K562 (cell line): ENCODE data around the gene COL9A2. TPM values are rescaled to one million over a fixed set of nuclear protein-coding genes. Genes with fewer than 3 reads are reported as not detected.

Experiments
- ATAC-seq: fragments of 200-7000 bp; cut with Tn5 transposase; 3 replicates; pipeline ENCODE4 v1.9.1; 2020; ENCODE audit warnings: moderate library complexity
- BruUV-seq: library from RNA; stranded (reverse); fragments of 400-500 nt; replicated peaks from 2 replicates; lab custom pipeline; 2021; lab: Mats Ljungman, UMichigan
- CTCF ChIA-PET: fragments of 300-600 bp; formaldehyde crosslinking; extraction: SDS; loops from one replicate; lab custom pipeline; 2021; ENCODE audit warnings: low intra/inter-chr PET ratio; lab: Yijun Ruan, JAX
- POLR2A ChIA-PET: fragments of 300-600, 350-650 bp; sonication (Branson Sonifier 250); formaldehyde crosslinking; extraction: SDS; loops from one replicate; lab custom pipeline; 2021; ENCODE audit warnings: antibody characterized with exemption, inconsistent platforms; lab: Yijun Ruan, JAX
- DNase-seq, 4 experiments: peaks; one replicate each; pipeline versions ENCODE4 v3.0.0 to v3.0.0-alpha.2; 2011 to 2018; ENCODE audit warnings: low spot score in 3 of 4, mixed read lengths in 3 of 4; ENCODE audit errors: extremely low read depth in 1 of 4
- FAIRE-seq: peaks from 2 replicates; lab custom pipeline; 2011; peaks lifted over from hg19 to GRCh38; lab: Jason Lieb, UNC
- H2AFZ ChIP-seq: 2 replicates; pipeline ENCODE4 v1.6.0; 2011; ENCODE audit warnings: low read depth, low read length, control low read depth, inconsistent platforms
- H3K27ac ChIP-seq: fragments of 200-600 bp; 3 replicates; pipeline ENCODE4 v1.8.0; 2011; ENCODE audit warnings: low read depth, mild to moderate bottlenecking, control low read depth, inconsistent platforms, low read length, moderate library complexity, mixed read lengths; ENCODE audit errors: extremely low read depth
- H3K27me3 ChIP-seq, 2 experiments: fragments of 300-600 bp in 1 of 2; 2 replicates in 1 of 2; 3 replicates in 1 of 2; pipeline versions ENCODE4 v1.6.0 to v1.8.0; 2011; ENCODE audit warnings: inconsistent platforms in 2 of 2, low read length in 2 of 2, mild to moderate bottlenecking in 1 of 2, mixed read lengths in 1 of 2, moderate library complexity in 1 of 2; ENCODE audit not compliant: control insufficient read depth in 2 of 2, insufficient read depth in 2 of 2
- H3K36me3 ChIP-seq: fragments of 300-600 bp; 3 replicates; pipeline ENCODE4 v1.8.0; 2011; ENCODE audit warnings: mild to moderate bottlenecking, low read length, inconsistent platforms; ENCODE audit not compliant: control insufficient read depth, insufficient read depth
- H3K4me1 ChIP-seq, 2 experiments: fragments of 200-600 bp in 1 of 2; replicated peaks in 1 of 2; 2 replicates in 1 of 2; 3 replicates in 1 of 2; pipeline versions ENCODE4 v1.5.1 to v1.8.0; 2011; ENCODE audit warnings: inconsistent platforms in 2 of 2, low read length in 2 of 2, mild to moderate bottlenecking in 1 of 2, mixed read lengths in 1 of 2, moderate library complexity in 1 of 2; ENCODE audit not compliant: control insufficient read depth in 2 of 2, insufficient read depth in 2 of 2
- H3K4me2 ChIP-seq: 2 replicates; pipeline ENCODE4 v1.6.1; 2011; ENCODE audit warnings: low read length, control low read depth, inconsistent platforms, mixed read lengths; ENCODE audit not compliant: insufficient read depth
- H3K4me3 ChIP-seq: fragments of 200-600 bp; sonication (generic), shearing (Covaris generic); 2 replicates; pipeline ENCODE4 v1.5.1; 2016; ENCODE audit warnings: control low read depth, inconsistent platforms
- H3K79me2 ChIP-seq: fragments of 200-600 bp; 3 replicates; pipeline ENCODE4 v1.8.0; 2011; ENCODE audit warnings: low read length, inconsistent platforms; ENCODE audit not compliant: control insufficient read depth, insufficient read depth
- H3K9ac ChIP-seq, 2 experiments: 2 replicates each; pipeline versions ENCODE4 v1.6.0 to v1.6.1; 2011; ENCODE audit warnings: low read depth in 2 of 2, low read length in 2 of 2, control low read depth in 1 of 2, inconsistent platforms in 1 of 2, mild to moderate bottlenecking in 1 of 2, mixed read lengths in 1 of 2; ENCODE audit not compliant: insufficient read depth in 1 of 2
- H3K9me1 ChIP-seq: one replicate; pipeline ENCODE4 v1.6.0; 2011; ENCODE audit warnings: inconsistent platforms, mild to moderate bottlenecking, low read length, moderate library complexity; ENCODE audit not compliant: control insufficient read depth, insufficient read depth
- H3K9me3 ChIP-seq: replicated peaks from 2 replicates; pipeline ENCODE4 v1.5.1; 2011; ENCODE audit warnings: low read depth, low read length, inconsistent platforms; ENCODE audit not compliant: control insufficient read depth, insufficient read depth
- H4K20me1 ChIP-seq: replicated peaks from 2 replicates; pipeline ENCODE4 v1.6.1; 2011; ENCODE audit warnings: low read length, inconsistent platforms, mixed read lengths; ENCODE audit not compliant: control insufficient read depth, insufficient read depth
- ATF6 ChIP-seq: sonication (generic); formaldehyde crosslinking; IDR thresholded peaks from 2 replicates; pipeline ENCODE4 v1.4.0; 2020; ENCODE audit warnings: mild to moderate bottlenecking, missing genetic modification reagents
- E4F1 ChIP-seq: fragments of 250-450 bp; sonication (Bioruptor Pico); IDR thresholded peaks from 2 replicates; pipeline ENCODE4 v1.5.0; 2021; ENCODE audit warnings: mild to moderate bottlenecking, borderline replicate concordance
- HINFP ChIP-seq: fragments of 450-650 bp; conservative IDR thresholded peaks from 2 replicates; pipeline ENCODE4 v1.6.1; 2016; ENCODE audit warnings: missing genetic modification characterization, low read depth, mild to moderate bottlenecking, control low read depth, missing compliant biosample characterization
- HNRNPL ChIP-seq: fragments of 200-400 bp; formaldehyde crosslinking; IDR thresholded peaks from 2 replicates; pipeline ENCODE4 v1.6.1; 2017; ENCODE audit warnings: low read depth, mild to moderate bottlenecking, low read length
- MITF ChIP-seq: IDR thresholded peaks from 2 replicates; pipeline ENCODE4 v1.6.1; 2014; ENCODE audit warnings: antibody characterized with exemption
- THAP12 ChIP-seq: fragments of 250-450 bp; sonication (Bioruptor Pico); IDR thresholded peaks from 2 replicates; pipeline ENCODE4 v1.9.0; 2021; ENCODE audit warnings: mild to moderate bottlenecking, inconsistent platforms
- ZFPM2 ChIP-seq: fragments of 250-450 bp; sonication (Bioruptor Pico); IDR thresholded peaks from 2 replicates; pipeline ENCODE4 v1.5.1; 2022; ENCODE audit warnings: mild to moderate bottlenecking
- ZNF121 ChIP-seq: sonication (generic); formaldehyde crosslinking; conservative IDR thresholded peaks from 2 replicates; pipeline ENCODE4 v1.8.0; 2022; ENCODE audit warnings: missing genetic modification reagents
- ZNF197 ChIP-seq: fragments of 200-800 bp; sonication (Bioruptor generic); IDR thresholded peaks from 2 replicates; pipeline ENCODE4 v1.6.1; 2016; ENCODE audit warnings: low read depth, missing genetic modification characterization, missing compliant biosample characterization
- ZNF232 ChIP-seq: sonication (generic); formaldehyde crosslinking; IDR thresholded peaks from 2 replicates; pipeline ENCODE4 v1.8.0; 2022; ENCODE audit warnings: mild to moderate bottlenecking, missing genetic modification reagents
- WGBS: fragments of 100-300 bp; shearing (Covaris generic); methylation state at CpG from one replicate; pipeline ENCODE4 v1.1.6; 2016; ENCODE audit warnings: low coverage, mixed read lengths; ENCODE audit not compliant: insufficient coverage; ENCODE audit errors: missing lambda C conversion rate; 5-methylcytosine and 5-hydroxymethylcytosine counted together
- in situ Hi-C: fragments of 300-500 bp; cut with MboI; formaldehyde crosslinking; loops from 4 replicates; pipeline ENCODE4 v1.15.0; 2018; ENCODE audit warnings: inconsistent platforms, mixed read lengths
- intact Hi-C: fragments of 100-400 bp; cut with micrococcal nuclease; formaldehyde crosslinking; loops from 2 replicates; pipeline ENCODE4 v1.14.2; 2022
- polyA plus RNA-seq, 8 experiments: library from polyadenylated mRNA; depleted of rRNA in 4 of 8; stranded (reverse) in 5 of 8; unstranded in 3 of 8; fragments of >200 nt; fragmentation: Nextera tagmentation in 2 of 8; fragmentation: Illumina TruSeq in 1 of 8; extraction: Ambion mirVana in 2 of 8; extraction: Trizol in 1 of 8; gene quantifications; 2 replicates each; pipeline versions ENCODE4 v1.2.1 to v1.2.3, GENCODE V29; 2011 to 2014; ENCODE audit warnings: inconsistent platforms in 1 of 8, missing spikeins in 1 of 8
- total RNA-seq, 7 experiments: library from RNA; depleted of rRNA in 6 of 7; stranded (reverse); fragments of >200 nt in 6 of 7; fragmentation: Illumina TruSeq in 2 of 7; extraction: Trizol in 2 of 7; gene quantifications; 2 replicates each; pipeline versions ENCODE4 v1.2.1 to v1.2.3, GENCODE V29; 2011 to 2021; ENCODE audit warnings: low replicate concordance in 1 of 7

The COL9A2 gene
- total and polyA plus RNA-seq, 9 of the 15 experiments (the other 6 are each of a cell fraction or from before 2014, with no cell fraction given) = 0.03 to 2.2 (median 0.31) TPM

GRCh38 chr1:40258445-40258769 lies 58.7 kb downstream of the COL9A2 start:
- H3K79me2 ChIP-seq = peaks cover 68% of the 10 kb centered on the region
- TF ChIP-seq HNRNPL (0 out of 2 replicates have a peak, but pooled peaks have one; percentile 10), ZFPM2 (0 out of 2 replicates have a peak, but pooled peaks have one; percentile 55), HINFP (tag) (no peak), MITF (no peak), THAP12 (CRISPR knock-in tag) (0 out of 2 replicates have a peak, but pooled peaks have one; percentile 1), ZNF197 (CRISPR knock-in tag) (0 out of 2 replicates have a peak, but pooled peaks have one; percentile 0), ATF6 (CRISPR knock-in tag) (peak; percentile 67; the same call in 1 of the 2 replicates), ZNF121 (CRISPR knock-in tag) (peak; percentile 38; the same call in 1 of the 2 replicates), ZNF232 (CRISPR knock-in tag) (0 out of 2 replicates have a peak, but pooled peaks have one; percentile 32), E4F1 (CRISPR knock-in tag) (no peak)

More at GRCh38 chr1:40258445-40258769, 58.7 kb downstream of the COL9A2 start:
- peak overlapping the region; percentile 85 for H3K27ac ChIP-seq
- intact Hi-C loops = loop anchor here (2.0 kb wide), 1 partner anchor 96 kb away; no protein-coding TSS in a partner anchor
- TSS peak; percentile 75 for BruUV-seq
- WGBS = 1% methylated on average over 10 of the region's 10 CpGs
- ChIA-PET CTCF (no interaction called here), POLR2A (interaction anchor here (0.9 to 3.4 kb wide), 9 partner anchors 11 to 142 kb away, joined by 3 to 23 read pairs (median 3); partner anchors contain the start of gene TMCO2)
- peak in 1 of 4 experiments; percentile 35 for DNase-seq
- peak overlapping the region; percentile 98 for H3K4me2 ChIP-seq
- H3K9me3 ChIP-seq = no peaks in the 10 kb centered on the region
- peaks cover 0 to 6% of the 10 kb centered on the region in 2 experiments; a peak in 4 of 5 replicates for H3K4me1 ChIP-seq
- H3K27me3 ChIP-seq = no peaks in the 10 kb centered on the region; a peak in 1 of 5 replicates
- H3K9ac ChIP-seq = peak overlapping the region; percentile 98 to 100
- H3K36me3 ChIP-seq = peaks cover 44% of the 10 kb centered on the region
- no peak for FAIRE-seq
- in situ Hi-C loops = no loop called here
- H4K20me1 ChIP-seq = no peaks in the 10 kb centered on the region
- ATAC-seq = peak; percentile 8
- H3K4me3 ChIP-seq = peak overlapping the region; percentile 95
- H2AFZ ChIP-seq = peak overlapping the region; percentile 92
- H3K9me1 ChIP-seq = no peaks in the 10 kb centered on the region
